Endothelial cell of umbilical vein (primary cell): Measurements from ENCODE around the gene PHKA2. TPM values are rescaled to one million over a fixed set of nuclear protein-coding genes. Genes with fewer than 3 reads are reported as not detected.

Source experiments
- BruUV-seq: library from RNA; stranded (reverse); fragments of 400-500 nt; replicated peaks from 2 replicates; lab custom pipeline; 2021; lab: Mats Ljungman, UMichigan
- CTCF ChIA-PET: fragments of 300-600, 350-600 bp; sonication (Branson Sonifier 250); formaldehyde crosslinking; loops from one replicate; lab custom pipeline; 2021; ENCODE audit warnings: antibody characterized with exemption, inconsistent platforms; lab: Charles Lee
- POLR2A ChIA-PET: fragments of 300-600, 350-600 bp; sonication (Branson Sonifier 250); formaldehyde crosslinking; loops from one replicate; lab custom pipeline; 2021; ENCODE audit warnings: antibody characterized with exemption, inconsistent platforms; lab: Charles Lee
- DNase-seq: peaks from one replicate; pipeline ENCODE4 v3.0.0-alpha.2; 2011; ENCODE audit warnings: low read depth, low spot score
- FAIRE-seq: peaks from 2 replicates; lab custom pipeline; 2011; peaks lifted over from hg19 to GRCh38; lab: Jason Lieb, UNC
- H2AFZ ChIP-seq: 2 replicates; pipeline ENCODE4 v1.6.0; 2012; ENCODE audit warnings: low read depth, low read length, control low read depth, inconsistent platforms
- H3K27ac ChIP-seq: 2 replicates; pipeline ENCODE4 v1.5.1; 2011; ENCODE audit warnings: low read depth, mild to moderate bottlenecking, control low read depth, low read length, moderate library complexity; ENCODE audit not compliant: insufficient read depth
- H3K27me3 ChIP-seq, 2 experiments: 2 replicates each; pipeline versions ENCODE4 v1.6.0 to v1.6.1; 2011; ENCODE audit warnings: low read length in 2 of 2, mixed read lengths in 1 of 2; ENCODE audit not compliant: control insufficient read depth in 2 of 2, insufficient read depth in 2 of 2
- H3K36me3 ChIP-seq, 2 experiments: 2 replicates in 1 of 2; 3 replicates in 1 of 2; pipeline ENCODE4 v1.5.1; 2011; ENCODE audit warnings: low read length in 2 of 2, mild to moderate bottlenecking in 1 of 2, moderate library complexity in 1 of 2; ENCODE audit not compliant: control insufficient read depth in 2 of 2, insufficient read depth in 2 of 2; ENCODE audit errors: extremely low read depth in 1 of 2
- H3K4me1 ChIP-seq: 3 replicates; pipeline ENCODE4 v1.5.1; 2011; ENCODE audit warnings: mild to moderate bottlenecking, low read length; ENCODE audit not compliant: control insufficient read depth, insufficient read depth; ENCODE audit errors: extremely low read depth
- H3K4me2 ChIP-seq: 2 replicates; pipeline ENCODE4 v1.6.1; 2011; ENCODE audit warnings: low read length, control low read depth, mixed read lengths; ENCODE audit not compliant: insufficient read depth
- H3K4me3 ChIP-seq, 3 experiments: fragments of 200-600 bp in 1 of 3; sonication (generic), shearing (Covaris generic) in 1 of 3; replicated peaks in 1 of 3; 2 replicates each; pipeline ENCODE4 v1.5.1; 2011 to 2016; ENCODE audit warnings: control low read depth in 3 of 3, low read length in 3 of 3, mild to moderate bottlenecking in 2 of 3, inconsistent platforms in 1 of 3, low read depth in 1 of 3, moderate library complexity in 1 of 3; ENCODE audit not compliant: insufficient read depth in 1 of 3
- H3K79me2 ChIP-seq: 2 replicates; pipeline ENCODE4 v1.6.0; 2012; ENCODE audit warnings: low read length, inconsistent platforms; ENCODE audit not compliant: control insufficient read depth, insufficient read depth
- H3K9ac ChIP-seq: replicated peaks from 2 replicates; pipeline ENCODE3; 2011; ENCODE audit warnings: low read length, control low read depth; ENCODE audit not compliant: insufficient read depth; ENCODE audit errors: extremely low read depth
- H3K9me1 ChIP-seq: replicated peaks from 3 replicates; pipeline ENCODE4 v1.6.0; 2011; ENCODE audit warnings: mild to moderate bottlenecking, low read length; ENCODE audit not compliant: control insufficient read depth, insufficient read depth; ENCODE audit errors: extremely low read depth
- H3K9me3 ChIP-seq: replicated peaks from 2 replicates; pipeline ENCODE4 v1.5.1; 2012; ENCODE audit warnings: low read length, inconsistent platforms; ENCODE audit not compliant: control insufficient read depth, insufficient read depth
- H4K20me1 ChIP-seq: replicated peaks from 2 replicates; pipeline ENCODE3; 2011; ENCODE audit warnings: mild to moderate bottlenecking, low read length; ENCODE audit not compliant: control insufficient read depth, insufficient read depth; ENCODE audit errors: extremely low read depth
- EZH2 ChIP-seq: IDR thresholded peaks from 2 replicates; pipeline ENCODE4 v1.6.1; 2012; ENCODE audit warnings: borderline replicate concordance, low read depth, mild to moderate bottlenecking, moderate library complexity, low read length, inconsistent platforms; ENCODE audit not compliant: severe bottlenecking
- GATA2 ChIP-seq: IDR thresholded peaks from 2 replicates; pipeline ENCODE4 v1.7.0; 2011; ENCODE audit warnings: low read depth, mild to moderate bottlenecking, moderate library complexity, mixed read lengths, low read length; ENCODE audit not compliant: insufficient read length, insufficient read depth
- JUN ChIP-seq: IDR thresholded peaks from 2 replicates; pipeline ENCODE4 v1.6.1; 2011; ENCODE audit warnings: borderline replicate concordance, low read depth; ENCODE audit not compliant: insufficient read length, insufficient read depth
- MYC ChIP-seq: IDR thresholded peaks from one replicate; pipeline ENCODE4 v1.6.1; 2011; ENCODE audit warnings: mild to moderate bottlenecking, low read depth, low read length
- POLR2A ChIP-seq: IDR thresholded peaks from 2 replicates; pipeline ENCODE4 v1.6.1; 2012; ENCODE audit warnings: low read depth, mild to moderate bottlenecking, control low read depth, low read length
- dilution Hi-C: fragments of 300-500 bp; cut with MboI; formaldehyde crosslinking; loops from one replicate; pipeline ENCODE4 v1.15.0; 2019; ENCODE audit warnings: low sequenced_read_pairs; ENCODE audit not compliant: extremely low pct_ligation_motif_present
- intact Hi-C: fragments of 100-400 bp; cut with micrococcal nuclease; formaldehyde crosslinking; loops from one replicate; pipeline ENCODE4 v1.10.0; 2022
- polyA plus RNA-seq, 4 experiments: library from polyadenylated mRNA; depleted of rRNA in 3 of 4; stranded (reverse) in 3 of 4; unstranded in 1 of 4; fragments of >200 nt; gene quantifications; 2 replicates each; pipeline versions ENCODE4 v1.2.1 to v1.2.3, GENCODE V29; 2011 to 2012; ENCODE audit warnings: missing spikeins in 1 of 4
- total RNA-seq: library from RNA; stranded (reverse); gene quantifications from 2 replicates; pipeline ENCODE4 v1.2.3, GENCODE V29; 2021
- TF ChIP-seq, protein P1 (sequence below), 2 donors: IDR thresholded peaks; 1 replicate in 1 of 2; 2 replicates in 1 of 2; pipeline ENCODE4 v1.5.1; 2011; ENCODE audit warnings: low read length in 2 of 2, mild to moderate bottlenecking in 2 of 2, moderate library complexity in 2 of 2, control low read depth in 1 of 2, inconsistent platforms in 1 of 2, low read depth in 1 of 2; ENCODE audit not compliant: insufficient read depth in 1 of 2; ENCODE audit errors: extremely low read depth in 1 of 2

Gene PHKA2
- total and polyA plus RNA-seq, 2 donors (not counting 3 experiments of a cell fraction or from before 2014, with no cell fraction given) = 16.7 to 17.1 TPM

DNA sequence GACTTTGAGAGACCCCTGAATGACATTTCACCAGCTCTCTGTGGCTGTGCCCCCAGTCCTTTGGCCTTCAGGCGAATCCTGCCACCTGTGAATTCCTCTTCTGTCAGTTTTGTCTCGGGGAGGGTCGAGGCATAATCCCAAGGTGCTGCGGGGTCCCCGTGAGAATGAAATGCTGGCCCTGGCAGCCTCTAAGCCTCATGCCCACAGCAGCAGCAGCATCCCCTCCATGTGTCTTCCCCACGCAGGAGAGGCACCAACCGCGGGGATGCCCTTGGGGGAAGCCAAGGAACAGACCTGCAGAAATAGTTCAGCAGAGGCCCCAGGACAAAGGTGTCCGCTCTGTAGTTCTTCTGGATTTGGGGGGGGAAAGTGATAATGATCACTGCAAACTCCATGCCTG, 104.8 kb downstream of the PHKA2 start:
- H3K36me3 ChIP-seq = no peaks in the 10 kb centered on the region
- no peak overlapping the region for H3K4me3 ChIP-seq
- dilution Hi-C loops (no loop called here), intact Hi-C loops (no loop called here)
- no peaks in the 10 kb centered on the region for H4K20me1 ChIP-seq
- ChIA-PET POLR2A (no interaction called here), CTCF (no interaction called here)
- H3K79me2 ChIP-seq = no peaks in the 10 kb centered on the region
- H3K9me1 ChIP-seq = no peaks in the 10 kb centered on the region
- DNase-seq (no peak), FAIRE-seq (no peak)
- H3K4me1 ChIP-seq = no peaks in the 10 kb centered on the region
- BruUV-seq = no TSS peak
- no peaks in the 10 kb centered on the region for H3K27me3 ChIP-seq
- no peak for TF ChIP-seq GATA2
- no peak for TF ChIP-seq JUN
- TF ChIP-seq EZH2 = no peak
- TF ChIP-seq POLR2A = no peak
- H3K27ac ChIP-seq = no peak overlapping the region
- no peak overlapping the region for H2AFZ ChIP-seq
- H3K4me2 ChIP-seq = no peak overlapping the region
- no peak overlapping the region for H3K9ac ChIP-seq
- no peaks in the 10 kb centered on the region for H3K9me3 ChIP-seq

DNA sequence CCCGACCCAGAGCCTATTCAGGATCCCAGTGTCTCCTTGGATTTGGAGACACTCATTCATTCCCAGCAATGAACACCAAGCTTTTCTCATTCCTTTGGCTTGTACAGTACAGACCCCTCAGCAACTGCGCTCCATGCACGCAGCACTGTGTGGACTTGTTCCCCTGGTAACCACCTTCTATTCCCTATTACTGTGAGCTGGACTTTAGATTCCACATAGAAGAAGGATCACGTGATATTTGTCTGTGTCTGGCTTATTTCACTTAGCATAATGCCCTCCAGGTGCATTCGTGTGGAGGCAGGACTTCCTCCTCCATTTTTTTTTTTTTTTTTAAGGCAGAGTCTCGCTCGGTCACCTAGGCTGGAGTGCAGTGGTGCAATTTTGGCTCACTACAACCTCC, 106.4 kb downstream of the PHKA2 start:
- Histone ChIP-seq H3K36me3 (no peaks in the 10 kb centered on the region), H3K79me2 (no peaks in the 10 kb centered on the region), H4K20me1 (no peaks in the 10 kb centered on the region), H3K4me2 (no peak overlapping the region), H3K9me1 (no peaks in the 10 kb centered on the region), H3K4me1 (no peaks in the 10 kb centered on the region), H3K9ac (no peak overlapping the region), H3K27me3 (no peaks in the 10 kb centered on the region), H3K4me3 (no peak overlapping the region), H2AFZ (no peak overlapping the region), H3K9me3 (no peaks in the 10 kb centered on the region), H3K27ac (no peak overlapping the region)
- TF ChIP-seq, protein P1, sequence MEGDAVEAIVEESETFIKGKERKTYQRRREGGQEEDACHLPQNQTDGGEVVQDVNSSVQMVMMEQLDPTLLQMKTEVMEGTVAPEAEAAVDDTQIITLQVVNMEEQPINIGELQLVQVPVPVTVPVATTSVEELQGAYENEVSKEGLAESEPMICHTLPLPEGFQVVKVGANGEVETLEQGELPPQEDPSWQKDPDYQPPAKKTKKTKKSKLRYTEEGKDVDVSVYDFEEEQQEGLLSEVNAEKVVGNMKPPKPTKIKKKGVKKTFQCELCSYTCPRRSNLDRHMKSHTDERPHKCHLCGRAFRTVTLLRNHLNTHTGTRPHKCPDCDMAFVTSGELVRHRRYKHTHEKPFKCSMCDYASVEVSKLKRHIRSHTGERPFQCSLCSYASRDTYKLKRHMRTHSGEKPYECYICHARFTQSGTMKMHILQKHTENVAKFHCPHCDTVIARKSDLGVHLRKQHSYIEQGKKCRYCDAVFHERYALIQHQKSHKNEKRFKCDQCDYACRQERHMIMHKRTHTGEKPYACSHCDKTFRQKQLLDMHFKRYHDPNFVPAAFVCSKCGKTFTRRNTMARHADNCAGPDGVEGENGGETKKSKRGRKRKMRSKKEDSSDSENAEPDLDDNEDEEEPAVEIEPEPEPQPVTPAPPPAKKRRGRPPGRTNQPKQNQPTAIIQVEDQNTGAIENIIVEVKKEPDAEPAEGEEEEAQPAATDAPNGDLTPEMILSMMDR (IDR thresholded peaks at IDR 0.05; ENCODE audit: extremely low read depth in 1 of 2, insufficient read depth in 1 of 2, low read depth in 1 of 2, low read length in 2 of 2) = no peak
- TF ChIP-seq MYC (no peak), EZH2 (no peak)
- no TSS peak for BruUV-seq
- ChIA-PET CTCF (no interaction called here), POLR2A (no interaction called here)
- intact Hi-C loops = no loop called here
- dilution Hi-C loops = no loop called here
- FAIRE-seq = peak; percentile 40
- no peak for DNase-seq
